Panc1 (cell line): ENCODE data around the gene SHISA7. TPM values are rescaled to one million over a fixed set of nuclear protein-coding genes. Genes with fewer than 3 reads are reported as not detected.

Experiments used
- ATAC-seq: fragments of 200-7000 bp; cut with Tn5 transposase; 2 replicates; pipeline ENCODE4 v1.9.1; 2020; ENCODE audit warnings: mild to moderate bottlenecking, moderate library complexity
- BruUV-seq: library from RNA; stranded (reverse); fragments of 400-500 nt; replicated peaks from 2 replicates; lab custom pipeline; 2021; lab: Mats Ljungman, UMichigan
- CTCF ChIA-PET: fragments of 300-600 bp; sonication (Branson Sonifier 250); formaldehyde crosslinking; loops from one replicate; lab custom pipeline; 2022; ENCODE audit warnings: antibody characterized with exemption; lab: Charles Lee
- POLR2A ChIA-PET: fragments of 300-600 bp; sonication (Branson Sonifier 250); formaldehyde crosslinking; loops from one replicate; lab custom pipeline; 2022; ENCODE audit warnings: antibody characterized with exemption; lab: Charles Lee
- DNase-seq: peaks from one replicate; pipeline ENCODE4 v3.0.0-alpha.2; 2010; ENCODE audit warnings: low read depth, low spot score
- H3K27ac ChIP-seq: 2 replicates; pipeline ENCODE4 v1.5.1; 2011; ENCODE audit warnings: mild to moderate bottlenecking, low read length, inconsistent platforms
- H3K27me3 ChIP-seq: fragments of 200-500 bp; sonication (Bioruptor generic); 2 replicates; pipeline ENCODE4 v1.6.0; 2014; ENCODE audit warnings: low read length, inconsistent platforms; ENCODE audit not compliant: control insufficient read depth, insufficient read depth
- H3K36me3 ChIP-seq: fragments of 200-500 bp; sonication (Bioruptor generic); 2 replicates; pipeline ENCODE4 v1.5.1; 2014; ENCODE audit warnings: inconsistent platforms, mild to moderate bottlenecking, low read length, moderate library complexity; ENCODE audit not compliant: control insufficient read depth, insufficient read depth
- H3K4me1 ChIP-seq: 2 replicates; pipeline ENCODE4 v1.5.1; 2011; ENCODE audit warnings: inconsistent platforms, mild to moderate bottlenecking, low read length, moderate library complexity; ENCODE audit not compliant: control insufficient read depth, insufficient read depth
- H3K4me3 ChIP-seq, 2 experiments: 2 replicates each; pipeline ENCODE4 v1.5.1; 2011 to 2012; ENCODE audit warnings: low read depth in 2 of 2, low read length in 2 of 2, mild to moderate bottlenecking in 2 of 2, inconsistent platforms in 1 of 2, moderate library complexity in 1 of 2
- H3K9me3 ChIP-seq: fragments of 200-500 bp; sonication (Bioruptor generic); 2 replicates; pipeline ENCODE4 v1.5.1; 2014; ENCODE audit warnings: low read depth, mild to moderate bottlenecking, inconsistent platforms, low read length, moderate library complexity; ENCODE audit not compliant: control insufficient read depth, insufficient read depth
- CTCF ChIP-seq: fragments of 450-650 bp; IDR thresholded peaks from 2 replicates; pipeline ENCODE4 v1.5.1; 2017; ENCODE audit warnings: mild to moderate bottlenecking
- POLR2AphosphoS5 ChIP-seq: IDR thresholded peaks from 2 replicates; pipeline ENCODE4 v1.6.1; 2012; ENCODE audit warnings: mild to moderate bottlenecking, low read depth, low read length, moderate library complexity
- REST ChIP-seq, 2 experiments: IDR thresholded peaks; 2 replicates each; pipeline ENCODE4 v1.6.1; 2011 to 2012; ENCODE audit warnings: low read depth in 2 of 2, control low read depth in 1 of 2, low read length in 1 of 2, mild to moderate bottlenecking in 1 of 2, moderate library complexity in 1 of 2; ENCODE audit not compliant: insufficient read depth in 1 of 2
- SIN3A ChIP-seq: IDR thresholded peaks from 2 replicates; pipeline ENCODE4 v1.6.1; 2012; ENCODE audit warnings: low read depth, mild to moderate bottlenecking, low read length, moderate library complexity, borderline replicate concordance; ENCODE audit not compliant: insufficient read depth
- TCF7L2 ChIP-seq: IDR thresholded peaks from 2 replicates; pipeline ENCODE4 v1.6.1; 2011; ENCODE audit warnings: mild to moderate bottlenecking, low read depth, low read length, inconsistent platforms
- in situ Hi-C: cut with HindIII; loops from 2 replicates; pipeline ENCODE4 v1.10.0; 2016; ENCODE audit warnings: low sequenced_read_pairs, low pct_unique_long_range_greater_than_20kb
- intact Hi-C: fragments of 100-400 bp; cut with micrococcal nuclease; formaldehyde crosslinking; loops from one replicate; pipeline ENCODE4 v1.10.0; 2022; ENCODE audit not compliant: unreplicated experiment
- total RNA-seq: library from RNA; stranded (reverse); gene quantifications from one replicate; pipeline ENCODE4 v1.2.1, GENCODE V29; 2021; ENCODE audit not compliant: unreplicated experiment

Gene SHISA7
- total RNA-seq, 1 experiment from 2014 or later: 0.03 TPM

GRCh38 chr19:55383279-55384130 lies 59.6 kb downstream of the SHISA7 start:
- ATAC-seq: peak; percentile 63
- H3K9me3 ChIP-seq: no peaks in the 10 kb centered on the region
- peaks cover 16% of the 10 kb centered on the region for H3K36me3 ChIP-seq
- TSS peak; percentile 63 for BruUV-seq
- no peaks in the 10 kb centered on the region for H3K27me3 ChIP-seq
- POLR2A ChIA-PET: interaction anchor here (0.6 to 1.4 kb wide), 3 partner anchors 44 to 434 kb away, joined by 3 to 7 read pairs (median 3); partner anchors contain the start of gene KMT5C
- peak overlapping the region; percentile 75 to 98 for H3K4me3 ChIP-seq
- DNase-seq: no peak
- H3K4me1 ChIP-seq: peaks cover 21% of the 10 kb centered on the region
- intact Hi-C loops: no loop called here
- no peak for TF ChIP-seq CTCF
- no peak for TF ChIP-seq REST (IDR thresholded peaks at IDR 0.05; ENCODE audit: insufficient read depth in 1 of 2, low read depth in 2 of 2, low read length in 1 of 2)
- 0 out of 2 replicates have a peak, but pooled peaks have one; percentile 48 for TF ChIP-seq POLR2AphosphoS5
- in situ Hi-C loops: no loop called here
- peak overlapping the region; percentile 45 for H3K27ac ChIP-seq
- CTCF ChIA-PET: interaction anchor here (0.5 to 1.4 kb wide), 8 partner anchors 71 to 908 kb away, joined by 3 to 7 read pairs (median 4); no protein-coding TSS in a partner anchor

- Histone ChIP-seq H3K36me3 (peaks cover 9% of the 10 kb centered on the region), H3K9me3 (no peaks in the 10 kb centered on the region), H3K4me3 (peak overlapping the region in 1 of 2 experiments; percentile 55; a peak in 1 of 4 replicates), H3K27me3 (no peaks in the 10 kb centered on the region), H3K27ac (peak overlapping the region; percentile 45; the same call in 1 of the 2 replicates), H3K4me1 (peaks cover 19% of the 10 kb centered on the region)
- intact Hi-C loops (no loop called here), in situ Hi-C loops (no loop called here)
- ChIA-PET CTCF (no interaction called here), POLR2A (no interaction called here)
- no TSS peak for BruUV-seq
- TF ChIP-seq TCF7L2 (no peak), CTCF (no peak), SIN3A (no peak), REST (IDR thresholded peaks at IDR 0.05; ENCODE audit: insufficient read depth in 1 of 2, low read depth in 2 of 2, low read length in 1 of 2) (no peak), POLR2AphosphoS5 (no peak)
- DNase-seq: no peak
- ATAC-seq: no peak
Measured at GRCh38 chr19:55382522-55383054, 60.5 kb downstream of the SHISA7 start.
